Activated CD4-positive, alpha-beta T cell treated with anti-CD3 and anti-CD28 coated beads for 4 hours (primary cell): Measurements from ENCODE around the gene DOCK1.

Experiments used
- DNase-seq, 2 donors: peaks; one replicate each; pipeline ENCODE4 v3.0.0-alpha.2; 2020

DOCK1 gene

DNA sequence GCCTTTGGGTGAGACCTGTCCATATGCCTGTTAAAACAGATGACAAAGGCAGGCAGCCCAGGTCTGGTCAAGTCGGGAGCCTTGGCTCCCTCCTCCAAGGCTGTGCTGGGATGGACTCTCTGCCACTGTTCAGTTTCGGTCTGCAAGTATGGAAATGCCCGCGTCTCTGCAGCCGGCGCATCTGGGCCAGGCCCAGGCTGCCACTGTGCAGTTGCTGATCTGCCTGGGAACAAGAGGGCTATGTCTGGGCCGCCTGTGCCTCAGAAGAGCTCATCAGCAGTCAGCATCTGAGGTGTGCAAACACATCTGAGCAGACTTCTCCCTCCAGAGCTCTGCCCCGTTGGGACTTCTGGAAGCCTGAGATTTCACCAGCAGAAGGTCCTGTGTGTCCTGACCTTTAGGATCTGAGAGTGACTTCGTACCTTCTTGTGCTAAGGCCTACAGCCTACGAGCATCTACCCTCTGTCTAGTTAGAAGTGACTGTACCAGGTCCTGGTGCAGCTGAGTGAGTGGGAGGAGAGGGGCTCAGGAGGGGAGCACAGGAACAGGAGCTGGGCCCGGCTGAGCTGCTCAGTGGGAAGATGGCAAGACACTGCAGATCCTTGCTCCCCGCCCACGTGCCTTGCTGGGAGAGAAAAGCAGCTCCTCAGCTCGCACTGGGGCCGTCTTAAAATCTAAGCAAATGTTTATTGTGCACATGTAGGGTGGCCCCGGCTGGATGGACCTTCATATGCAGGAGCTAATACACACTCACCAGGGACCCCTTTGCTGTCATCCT lies 50.9 kb downstream of the DOCK1 start:
- DNase-seq: no peak

- DNase-seq: no peak
These were observed 51.5 kb downstream of the DOCK1 start for GRCh38 chr10:126956712-126957108.

DNA sequence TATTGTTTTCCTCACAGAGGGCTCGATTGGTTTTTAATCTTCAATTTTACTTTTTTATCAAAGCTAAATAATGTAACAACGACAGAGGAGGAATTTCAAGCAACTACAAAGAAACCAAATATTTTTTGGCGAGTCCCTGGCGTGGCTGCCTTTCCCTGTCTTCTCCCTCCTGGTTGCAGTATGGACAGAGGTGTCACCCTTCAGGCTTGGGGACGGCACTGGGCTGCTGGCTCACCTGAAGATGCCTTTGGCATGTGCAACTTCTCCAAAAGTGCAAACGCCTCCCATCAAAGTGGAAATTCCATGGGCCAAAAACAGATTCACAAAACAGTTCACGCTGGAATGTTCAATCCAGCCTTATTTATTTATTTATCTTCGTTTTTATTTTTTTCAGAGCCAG lies 51.9 kb downstream of the DOCK1 start:
- no peak for DNase-seq

GRCh38 chr10:126959431-126959830 lies 54.2 kb downstream of the DOCK1 start:
- no peak for DNase-seq

- DNase-seq: no peak
These were observed 54.9 kb downstream of the DOCK1 start for GRCh38 chr10:126959906-126960685.

- DNase-seq: no peak
These were observed 58.1 kb downstream of the DOCK1 start for GRCh38 chr10:126963354-126963753.

GRCh38 chr10:126964190-126964589 lies 59.0 kb downstream of the DOCK1 start:
- DNase-seq: no peak

DNA sequence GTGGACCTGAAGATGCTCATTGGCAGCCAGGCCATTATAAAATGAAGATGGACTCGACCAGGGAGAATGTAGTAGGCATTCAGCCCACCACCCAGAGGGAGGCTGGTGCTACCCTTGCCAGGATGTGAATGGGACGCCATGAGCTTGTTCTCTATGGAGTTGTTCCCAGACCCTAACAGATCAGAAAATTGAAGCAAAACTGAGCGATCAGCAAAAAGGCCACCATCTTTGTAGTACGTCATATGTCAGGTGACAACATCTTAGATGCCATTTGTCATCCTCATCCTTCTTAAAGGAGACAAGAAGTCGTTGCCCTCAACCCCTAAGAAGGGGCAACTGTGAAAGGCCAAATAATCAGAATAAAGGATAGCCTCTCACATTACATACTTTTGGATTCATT lies 61.7 kb downstream of the DOCK1 start:
- no peak for DNase-seq

GRCh38 chr10:126969310-126969709 lies 64.1 kb downstream of the DOCK1 start:
- DNase-seq: no peak

DNA sequence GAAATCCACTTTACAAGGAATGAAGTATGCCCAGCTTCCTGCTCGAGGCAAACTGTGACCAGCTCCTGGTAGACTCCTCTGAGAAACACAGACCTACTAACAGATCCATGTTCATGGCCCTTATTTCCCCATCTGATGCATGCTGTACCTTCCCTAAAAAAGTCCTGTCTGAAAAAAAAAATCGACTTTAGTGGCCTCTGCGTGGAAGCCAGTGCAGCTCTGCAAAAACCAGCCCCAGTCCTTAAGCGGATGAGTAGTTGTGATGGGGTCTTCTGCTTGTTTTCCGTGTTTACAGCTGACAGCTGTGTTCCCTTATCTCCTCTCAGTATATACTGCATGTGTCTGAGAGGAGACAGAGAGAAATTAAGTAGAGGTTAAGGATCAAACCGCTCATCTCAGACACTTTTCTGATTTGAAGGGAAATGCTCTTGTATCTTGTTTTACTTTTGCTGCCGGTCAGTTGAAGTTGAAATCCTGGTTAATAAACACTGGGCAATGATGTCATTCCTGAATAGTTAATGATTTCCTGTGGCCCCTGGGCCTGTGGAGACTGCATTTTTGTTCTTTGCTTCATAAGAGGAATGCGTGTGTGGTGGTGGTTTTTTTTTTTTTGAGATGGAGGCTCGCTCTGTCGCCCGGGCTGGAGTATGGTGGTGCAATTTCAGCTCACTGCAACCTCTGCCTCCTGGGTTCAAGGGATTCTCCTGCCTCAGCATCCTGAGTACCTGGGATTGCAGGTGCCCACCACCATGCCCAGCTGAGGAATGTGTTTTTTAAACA lies 67.6 kb downstream of the DOCK1 start:
- DNase-seq: no peak

DNA sequence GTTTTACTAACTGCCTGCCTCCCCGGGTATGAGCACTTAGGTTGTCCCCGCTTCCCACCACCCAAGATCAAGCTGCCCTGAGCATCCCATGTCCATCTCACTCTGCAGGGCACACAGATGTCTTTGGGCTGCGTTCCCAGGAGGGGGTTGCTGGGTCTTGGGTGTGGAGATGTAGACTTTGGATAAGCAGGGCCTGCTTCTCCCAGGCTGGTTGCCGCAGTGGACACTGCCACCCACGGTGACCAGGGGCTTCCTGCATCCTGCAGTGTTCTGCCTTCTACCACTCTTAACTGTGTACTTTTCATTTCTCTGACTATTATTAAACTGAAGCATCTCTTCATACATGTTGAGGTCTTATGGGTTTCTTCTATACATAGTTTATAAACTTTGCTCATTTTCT lies 70.0 kb downstream of the DOCK1 start:
- no peak for DNase-seq

DNA sequence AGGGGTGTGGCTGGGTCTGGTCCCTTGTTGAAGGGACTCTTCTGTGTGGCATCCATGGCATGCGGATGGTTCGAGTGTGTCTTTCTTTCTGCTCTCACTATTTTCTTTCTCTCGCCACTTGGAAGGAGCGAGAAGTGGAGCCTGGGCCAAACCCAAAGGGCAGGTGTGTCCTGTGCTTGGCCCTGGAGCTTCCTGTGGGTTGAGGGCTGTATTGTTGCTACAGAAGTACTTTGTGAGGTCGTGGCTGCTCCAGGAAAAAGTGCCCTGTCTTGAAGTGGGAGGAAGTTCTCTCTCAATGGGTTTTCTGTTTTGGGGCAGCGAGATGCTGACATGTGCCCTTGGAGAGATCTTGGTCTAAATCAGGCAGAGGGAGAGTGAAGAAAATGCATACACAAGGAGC lies 72.0 kb downstream of the DOCK1 start:
- no peak for DNase-seq

DNA sequence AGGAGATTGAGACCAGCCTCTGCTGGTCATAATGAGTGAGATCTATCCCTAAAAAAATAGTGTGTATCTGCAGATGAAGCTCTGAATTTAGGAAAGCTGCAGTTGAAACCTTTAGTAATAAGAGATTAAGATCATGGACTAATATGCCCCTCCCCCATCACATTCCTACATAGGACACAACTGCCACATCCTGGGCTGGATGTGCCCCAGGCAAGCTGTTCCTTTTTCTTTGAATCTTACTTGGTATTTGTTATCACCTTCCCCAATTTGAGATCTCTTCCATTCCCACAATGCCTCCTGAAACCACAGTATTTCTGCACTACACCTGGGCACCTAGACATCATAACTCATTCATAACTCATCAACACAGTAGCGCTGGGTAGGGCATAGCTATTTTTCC lies 74.1 kb downstream of the DOCK1 start:
- DNase-seq: no peak

DNA sequence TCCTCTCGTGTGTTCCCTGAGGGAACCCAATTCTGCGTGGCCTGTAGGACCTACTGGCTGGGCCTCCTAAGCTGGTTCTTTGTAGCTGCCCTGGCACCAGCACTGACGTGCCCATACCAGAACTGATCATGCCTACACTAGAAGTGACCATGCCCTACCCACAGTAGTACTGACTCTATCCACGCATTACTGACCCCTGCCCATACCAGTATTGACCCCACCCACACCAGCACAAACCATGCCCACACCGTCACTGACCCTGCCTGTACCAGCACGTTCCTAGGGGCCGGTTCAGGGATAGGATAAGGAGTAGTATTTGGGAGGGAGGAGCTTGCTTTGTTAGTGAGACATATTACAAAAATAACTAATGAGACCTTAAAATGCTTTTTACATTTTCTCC lies 88.0 kb downstream of the DOCK1 start:
- DNase-seq: no peak

GRCh38 chr10:126997801-126998590 lies 92.8 kb downstream of the DOCK1 start:
- no peak for DNase-seq

- no peak for DNase-seq
These were observed 95.4 kb downstream of the DOCK1 start for GRCh38 chr10:127000598-127000997.

- DNase-seq: no peak
These were observed 97.9 kb downstream of the DOCK1 start for GRCh38 chr10:127003032-127003685.

GRCh38 chr10:127006453-127006852 lies 101.2 kb downstream of the DOCK1 start:
- DNase-seq: no peak

GRCh38 chr10:127009366-127009765 lies 104.1 kb downstream of the DOCK1 start:
- no peak for DNase-seq

GRCh38 chr10:127011174-127011573 lies 105.9 kb downstream of the DOCK1 start:
- no peak for DNase-seq

- DNase-seq: no peak
These were observed 107.0 kb downstream of the DOCK1 start for GRCh38 chr10:127012071-127012768.

GRCh38 chr10:127012769-127013152 lies 107.5 kb downstream of the DOCK1 start:
- no peak for DNase-seq
